HG02678 (cell line): ENCODE data around the gene CYB5R4.
"Not testable (repeated sequence)": the region's sequence is repeated elsewhere in the genome, so short reads cannot be mapped to it uniquely, and the experiment has no call there.

Experiments
- ATAC-seq: cut with Tn5 transposase; IDR thresholded peaks from one replicate; pipeline ENCODE4 v1.9.1; 2021; ENCODE audit warnings: mild to moderate bottlenecking, moderate library complexity; ENCODE audit not compliant: unreplicated experiment

CYB5R4 gene

DNA sequence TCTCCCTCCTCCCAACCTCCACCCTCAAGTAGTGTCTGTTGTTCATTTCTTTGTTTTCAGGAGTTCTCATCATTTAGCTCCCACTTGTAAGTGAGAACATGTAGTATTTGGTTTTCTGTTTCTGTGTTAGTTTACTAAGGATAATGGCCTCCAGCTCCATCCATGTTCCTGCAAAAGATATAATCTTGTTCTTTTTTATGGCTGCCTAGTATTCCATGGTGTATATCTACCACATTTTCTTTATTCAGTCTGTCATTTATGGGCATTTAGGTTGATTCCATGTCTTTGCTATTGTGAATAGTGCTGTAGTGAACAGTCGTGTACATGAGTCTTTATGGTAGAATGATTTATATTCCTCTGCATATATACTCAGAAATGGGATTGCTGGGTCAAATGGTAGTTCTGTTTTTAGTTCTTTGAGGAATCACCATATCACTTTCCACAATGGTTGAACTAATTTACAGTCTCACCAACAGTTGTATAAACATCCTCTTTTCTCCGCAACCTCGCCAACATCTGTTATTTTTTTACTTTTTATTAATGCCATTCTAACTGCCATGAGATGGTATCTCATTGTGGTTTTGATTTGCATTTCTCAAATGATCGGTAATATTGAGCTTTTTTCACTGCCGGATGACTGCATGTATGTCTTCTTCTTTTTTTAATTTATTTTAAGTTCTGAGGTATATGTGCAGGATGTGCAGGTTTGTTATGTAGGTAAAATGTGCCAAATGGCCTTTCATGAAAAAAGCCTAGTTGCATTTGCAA is 48.3 kb downstream of the CYB5R4 start:
- not testable (repeated sequence) for ATAC-seq

DNA sequence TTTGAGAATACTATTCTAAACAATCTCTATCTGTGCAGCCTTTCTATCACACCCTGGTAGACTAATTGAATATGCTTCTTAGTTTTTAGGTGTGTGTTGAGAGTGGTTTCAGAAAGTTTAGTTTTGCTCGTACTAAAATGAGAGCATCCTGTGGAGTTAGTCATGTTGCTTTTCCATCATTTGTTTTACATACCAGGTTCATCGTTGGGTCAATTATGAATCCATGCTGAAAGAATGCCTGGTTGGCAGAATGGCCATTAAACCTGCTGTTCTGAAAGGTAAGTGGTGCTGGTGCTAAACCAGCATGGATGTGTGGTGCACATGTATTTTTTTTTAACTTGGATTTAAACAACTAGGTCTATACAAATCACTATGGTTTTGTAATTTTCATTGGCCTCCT is 49.3 kb downstream of the CYB5R4 start:
- no peak for ATAC-seq

DNA sequence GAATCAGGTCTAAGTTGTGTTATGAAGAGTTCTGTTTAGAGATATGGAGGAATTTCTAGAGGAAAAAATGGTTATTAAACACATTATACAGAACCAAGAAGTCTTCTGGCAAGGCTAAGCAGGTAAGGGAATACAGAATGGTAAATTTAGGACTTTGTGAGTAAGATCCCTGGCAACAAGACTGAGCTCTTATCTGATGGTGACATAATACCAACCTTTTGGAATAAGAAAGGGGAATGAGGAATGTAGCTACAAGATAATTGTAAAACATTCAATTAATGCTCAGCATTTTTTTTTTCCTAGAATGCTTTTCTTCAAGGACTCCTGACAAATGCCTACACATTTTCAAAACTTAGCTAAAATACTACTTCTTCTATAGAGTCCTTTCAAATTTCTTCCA is 51.8 kb downstream of the CYB5R4 start:
- no peak for ATAC-seq

DNA sequence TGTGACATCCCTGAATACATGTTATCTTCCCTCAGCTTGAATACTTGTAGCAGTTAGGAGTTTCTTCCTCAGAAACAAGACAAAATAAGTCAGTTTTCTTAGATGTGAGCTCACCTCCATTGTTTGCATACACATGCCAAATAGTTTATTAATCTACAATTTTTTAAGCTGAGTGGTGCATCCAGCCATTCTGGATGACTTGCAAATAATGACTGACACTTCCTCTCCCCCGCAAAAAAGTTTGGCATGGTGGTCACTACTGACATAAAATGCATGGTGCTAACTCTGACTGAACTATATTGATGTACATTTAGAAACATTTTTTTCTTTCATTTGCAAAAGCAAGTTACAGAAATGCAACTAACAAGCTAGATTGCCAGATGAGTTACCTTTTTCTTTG is 55.5 kb downstream of the CYB5R4 start:
- no peak for ATAC-seq

DNA sequence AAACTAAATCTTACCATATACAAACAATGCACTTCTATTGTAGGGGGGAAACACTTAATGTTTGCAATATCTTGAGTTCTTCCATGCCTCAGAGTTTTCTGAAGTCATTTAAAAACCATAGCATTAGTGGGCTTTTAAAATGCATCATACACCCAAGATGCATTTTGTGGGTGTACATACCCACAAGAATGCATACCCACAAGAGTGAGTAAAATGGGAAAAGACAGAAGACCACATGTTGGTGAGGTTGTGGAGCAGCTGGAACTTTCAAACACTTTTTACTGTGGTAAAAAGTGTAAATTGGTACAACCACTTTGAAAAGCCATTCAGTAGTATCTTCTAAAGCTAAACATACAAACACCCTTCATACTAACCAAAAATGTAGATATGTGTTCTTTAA is 57.5 kb downstream of the CYB5R4 start:
- no peak for ATAC-seq

DNA sequence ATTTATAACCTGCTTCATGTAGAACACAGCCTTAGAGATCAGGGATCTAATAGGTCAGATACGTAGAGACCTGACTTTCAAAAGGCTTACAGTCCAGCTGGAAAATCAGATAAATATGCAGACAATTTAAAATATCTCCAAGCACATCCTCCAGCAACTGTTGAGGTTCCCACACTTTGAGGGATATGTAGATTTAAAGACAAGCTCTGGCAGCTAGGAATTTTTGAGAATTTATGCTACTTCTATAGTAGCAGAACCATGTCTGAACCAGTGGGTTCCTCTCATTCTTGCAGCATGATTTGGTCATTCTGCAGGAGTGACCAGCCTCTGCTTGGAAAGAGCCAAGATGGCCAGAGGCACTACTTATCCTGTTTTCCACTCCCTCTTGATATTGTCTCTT is 60.5 kb downstream of the CYB5R4 start:
- no peak for ATAC-seq

DNA sequence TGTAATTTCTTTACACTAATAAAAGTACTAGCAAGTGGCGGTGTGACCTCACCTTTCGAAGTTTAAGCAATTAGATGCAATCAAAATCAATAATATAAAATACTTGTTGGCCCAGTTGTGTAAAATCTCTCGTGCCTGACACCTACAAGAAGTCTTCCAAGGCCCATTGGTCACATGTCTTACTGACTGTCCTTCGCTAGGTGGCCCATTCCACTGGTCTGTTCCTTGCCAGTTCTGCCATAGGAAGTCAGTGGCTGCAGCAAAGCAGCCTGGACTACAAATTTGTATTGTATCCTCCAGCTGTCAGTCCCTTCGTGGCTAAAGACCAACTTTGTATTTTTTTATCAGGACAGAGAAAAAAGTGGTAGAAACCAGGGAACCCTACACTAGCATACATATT is 61.8 kb downstream of the CYB5R4 start:
- no peak for ATAC-seq

DNA sequence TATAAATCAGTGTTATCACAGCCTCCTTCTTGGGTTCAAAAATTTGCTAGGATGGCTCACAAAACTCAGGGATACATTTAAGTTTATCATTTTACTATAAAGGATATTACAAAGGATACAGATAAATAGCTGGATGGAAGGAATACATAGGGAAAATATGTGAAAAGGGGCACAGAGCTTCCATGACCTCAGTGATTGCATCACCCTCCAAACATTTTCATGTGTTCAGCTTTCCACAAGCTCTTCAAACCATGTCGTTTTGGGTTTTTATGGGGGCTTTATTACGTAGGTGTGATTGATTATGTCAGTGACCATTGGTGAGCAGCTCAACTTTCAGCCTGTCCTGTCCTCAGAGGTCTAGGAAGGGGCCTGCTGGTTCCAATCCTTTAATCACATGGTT is 68.0 kb downstream of the CYB5R4 start:
- ATAC-seq = no peak

DNA sequence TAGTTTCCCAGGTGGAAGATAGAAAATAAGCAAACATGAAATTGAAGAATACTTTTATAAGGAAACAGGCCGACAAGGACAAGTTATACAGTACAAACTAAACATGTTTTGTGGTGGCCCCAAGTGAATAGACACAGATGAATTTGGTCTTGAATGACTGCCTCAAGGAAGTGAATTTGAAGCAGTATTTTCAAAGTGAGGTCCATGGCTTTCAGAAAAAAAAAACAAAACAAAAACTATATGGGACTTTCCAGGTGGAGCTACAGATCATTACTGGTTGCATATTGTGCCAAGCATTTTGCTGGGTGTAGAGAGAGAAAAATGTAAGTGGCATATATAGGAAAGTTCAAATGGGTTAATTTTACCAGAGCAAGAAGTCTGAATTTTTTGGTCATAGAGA is 68.8 kb downstream of the CYB5R4 start:
- ATAC-seq = no peak

DNA sequence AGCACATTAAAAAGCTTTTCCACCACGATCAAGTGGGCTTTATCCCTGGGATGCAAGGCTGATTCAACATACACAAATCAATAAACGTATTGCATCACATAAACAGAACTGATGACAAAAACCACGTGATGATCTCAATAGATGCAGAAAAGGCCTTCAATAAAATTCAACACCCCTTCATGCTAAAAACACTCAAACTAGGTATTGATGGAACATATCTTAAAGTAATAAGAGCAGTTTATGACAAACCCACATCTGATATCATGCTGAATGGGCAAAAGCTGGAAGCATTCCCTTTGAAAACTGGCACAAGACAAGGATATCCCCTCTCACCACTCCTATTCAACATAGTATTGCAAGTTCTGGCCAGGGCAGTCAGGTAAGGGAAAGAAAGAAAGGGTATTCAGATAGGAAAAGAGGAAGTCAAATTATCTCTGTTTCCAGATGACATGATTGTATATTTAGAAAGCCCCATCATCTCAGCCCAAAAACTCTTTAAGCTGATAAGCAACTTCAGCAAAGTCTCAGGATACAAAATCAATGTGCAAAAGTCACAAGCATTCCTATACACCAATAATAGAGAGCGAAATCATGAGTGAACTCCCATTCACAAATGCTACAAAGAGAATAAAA is 86.8 kb downstream of the CYB5R4 start:
- not testable (repeated sequence) for ATAC-seq

DNA sequence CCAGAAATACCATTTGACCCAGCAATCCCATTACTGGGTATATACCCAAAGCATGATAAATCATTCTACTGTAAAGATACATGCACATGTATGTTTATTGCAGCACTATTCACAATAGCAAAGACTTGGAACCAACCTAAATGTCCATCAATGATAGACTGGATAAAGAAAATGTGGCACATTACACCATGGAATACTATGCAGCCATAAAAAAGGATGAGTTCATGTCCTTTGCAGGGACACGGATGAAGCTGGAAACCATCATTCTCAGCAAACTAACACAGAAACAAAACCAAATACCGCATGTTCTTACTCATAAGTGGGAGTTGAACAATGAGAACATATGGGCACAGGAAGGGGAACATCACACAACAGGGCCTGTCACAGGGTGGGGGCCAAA is 88.5 kb downstream of the CYB5R4 start:
- not testable (repeated sequence) for ATAC-seq

DNA sequence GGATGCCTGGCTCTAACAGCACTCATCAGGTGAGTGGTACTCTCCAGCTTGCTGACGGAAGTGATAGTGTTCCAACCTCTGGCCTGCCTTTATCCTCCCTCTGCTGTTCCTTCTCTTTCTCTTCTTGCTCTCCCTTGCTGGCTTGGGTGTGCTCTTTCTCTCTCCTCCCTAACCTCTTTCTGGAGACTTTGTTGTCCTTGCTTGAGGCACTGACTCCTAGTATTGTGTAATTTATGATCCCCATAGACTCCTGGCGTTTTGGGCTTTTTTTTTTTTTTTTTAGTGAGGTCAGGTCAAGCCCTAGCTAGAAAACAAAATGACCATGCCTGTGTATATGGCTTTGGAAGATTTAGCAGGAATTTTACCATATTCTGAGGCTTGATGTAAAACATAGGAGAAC is 89.4 kb downstream of the CYB5R4 start:
- ATAC-seq = no peak

DNA sequence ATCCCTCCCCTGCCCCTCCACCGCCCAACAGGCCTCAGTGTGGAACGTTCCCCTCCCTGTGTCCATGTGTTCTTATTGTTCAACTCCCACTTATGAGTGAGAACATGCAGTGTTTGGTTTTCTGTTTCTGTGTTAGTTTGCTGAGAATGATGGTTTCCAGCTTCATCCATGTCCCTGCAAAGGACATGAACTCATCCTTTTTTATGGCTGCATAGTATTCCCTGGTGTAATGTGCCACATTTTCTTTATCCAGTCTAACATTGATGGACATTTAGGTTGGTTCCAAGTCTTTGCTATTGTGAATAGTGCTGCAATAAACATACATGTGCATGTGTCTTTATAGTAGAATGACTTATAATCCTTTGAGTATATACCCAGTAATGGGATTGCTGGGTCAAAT is 91.9 kb downstream of the CYB5R4 start:
- ATAC-seq = not testable (repeated sequence)

DNA sequence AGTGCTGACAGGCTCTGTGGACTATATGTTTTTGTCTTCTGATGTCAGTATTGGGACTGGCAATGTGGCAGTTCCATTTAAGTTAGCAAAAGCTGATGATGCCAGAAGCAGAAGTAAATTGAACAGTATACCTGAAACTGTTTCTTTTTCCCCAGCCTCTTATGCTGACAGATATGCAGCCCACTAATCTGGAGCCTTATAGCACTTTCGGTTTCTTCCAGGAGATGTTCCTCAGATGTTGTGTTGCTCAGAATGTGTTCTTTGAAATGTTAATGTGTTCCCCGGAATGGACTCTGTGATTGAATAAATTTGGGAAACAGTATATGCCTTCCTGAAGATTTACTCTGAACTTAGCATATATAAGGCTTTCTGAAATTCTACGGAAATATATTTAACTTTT is 93.3 kb downstream of the CYB5R4 start:
- no peak for ATAC-seq

DNA sequence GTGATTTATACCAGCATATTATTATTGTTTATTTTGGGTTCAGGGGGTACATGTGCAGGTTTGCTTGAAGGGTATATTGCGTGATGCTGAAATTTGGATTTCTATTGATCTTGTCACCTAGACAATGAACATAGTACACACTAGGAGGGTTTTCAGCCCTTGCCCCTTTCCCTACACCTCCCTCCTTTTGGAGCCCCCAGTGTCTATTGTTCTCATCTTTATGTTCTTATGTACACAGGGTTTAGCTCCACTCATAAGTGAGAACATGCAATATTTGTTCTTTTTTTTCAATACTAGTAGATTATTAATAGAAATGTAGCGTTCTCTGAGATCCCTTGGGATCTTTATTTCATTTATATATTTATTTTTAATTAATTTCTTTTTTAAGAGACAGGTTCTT is 94.9 kb downstream of the CYB5R4 start:
- ATAC-seq = no peak

DNA sequence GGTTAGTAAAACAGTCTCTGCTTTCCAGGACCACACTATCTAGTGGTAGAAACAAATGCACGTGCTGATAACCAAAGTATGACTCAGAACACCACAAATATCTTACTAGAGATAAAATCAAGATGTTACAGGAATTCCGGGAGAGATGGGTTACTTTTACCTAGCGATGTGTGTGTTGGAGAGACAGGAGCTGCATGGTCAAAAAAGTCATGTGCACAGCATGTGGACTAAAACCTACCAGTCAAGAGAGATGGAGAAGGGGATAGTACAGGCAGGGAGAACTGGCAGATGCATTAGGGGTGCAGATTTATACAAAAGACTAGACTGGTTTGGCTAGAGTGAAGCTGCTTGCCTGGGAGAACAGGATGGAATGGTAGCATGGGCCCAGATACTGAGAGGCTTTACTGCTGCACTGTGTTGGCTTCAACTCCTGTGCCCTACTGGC is 98.8 kb downstream of the CYB5R4 start:
- no peak for ATAC-seq

DNA sequence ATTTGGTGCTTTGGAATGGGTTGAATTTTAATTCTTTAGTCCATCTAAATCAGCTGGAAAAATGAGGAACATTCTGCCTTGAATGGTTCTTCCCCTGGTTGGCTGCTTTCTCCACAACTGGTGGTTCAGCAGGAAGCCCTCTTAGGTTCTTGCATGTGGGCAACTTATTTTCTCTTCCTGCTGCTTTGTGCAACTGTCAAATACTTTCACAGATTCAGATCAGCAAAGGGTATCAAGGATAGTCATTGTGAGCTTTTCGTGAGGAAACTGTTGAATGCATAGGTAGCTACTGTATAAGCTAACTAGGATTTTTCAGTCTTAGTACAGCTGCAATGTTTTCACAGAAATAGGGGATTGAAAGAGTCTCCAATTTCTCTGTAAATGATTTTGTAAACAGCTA is 101.2 kb downstream of the CYB5R4 start:
- ATAC-seq = no peak

DNA sequence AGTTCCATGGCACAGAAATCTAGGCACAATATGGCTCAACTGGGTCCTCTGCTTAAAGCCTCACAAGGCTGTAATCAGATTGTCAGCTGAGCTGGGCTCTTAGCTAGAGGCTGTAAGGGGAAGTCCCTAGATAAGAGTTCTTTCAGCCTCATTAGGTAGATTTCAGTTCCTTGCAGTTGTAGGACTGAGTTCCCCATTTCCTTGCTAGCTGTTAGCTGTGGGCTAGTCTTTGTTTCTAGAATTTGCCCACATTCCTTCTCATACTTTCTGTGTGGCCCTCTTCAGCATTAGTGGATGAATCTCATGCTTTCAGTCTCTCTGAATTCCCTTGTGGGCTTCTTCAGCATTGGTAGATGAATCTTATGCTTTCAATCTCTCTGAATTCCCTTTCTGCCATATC is 103.1 kb downstream of the CYB5R4 start:
- ATAC-seq = peak; percentile 79

DNA sequence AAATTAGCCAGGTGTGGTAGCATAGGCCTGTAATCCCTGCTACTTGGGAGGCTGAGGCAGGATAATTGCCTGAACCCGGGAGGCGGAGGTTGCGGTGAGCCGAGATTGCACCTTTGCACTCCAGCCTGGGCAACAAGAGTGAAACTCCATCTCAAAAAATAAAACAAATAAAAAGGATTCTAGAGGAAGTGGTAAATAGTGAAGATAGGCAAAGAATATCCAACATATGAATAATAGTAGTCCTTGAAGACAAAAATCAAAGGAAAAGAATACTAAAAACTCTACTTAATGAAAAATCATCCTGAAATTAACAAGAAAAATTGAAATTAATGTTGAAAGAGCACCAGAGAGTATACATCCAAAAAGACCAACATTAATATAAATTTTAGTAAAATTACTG is 107.0 kb downstream of the CYB5R4 start:
- no peak for ATAC-seq

DNA sequence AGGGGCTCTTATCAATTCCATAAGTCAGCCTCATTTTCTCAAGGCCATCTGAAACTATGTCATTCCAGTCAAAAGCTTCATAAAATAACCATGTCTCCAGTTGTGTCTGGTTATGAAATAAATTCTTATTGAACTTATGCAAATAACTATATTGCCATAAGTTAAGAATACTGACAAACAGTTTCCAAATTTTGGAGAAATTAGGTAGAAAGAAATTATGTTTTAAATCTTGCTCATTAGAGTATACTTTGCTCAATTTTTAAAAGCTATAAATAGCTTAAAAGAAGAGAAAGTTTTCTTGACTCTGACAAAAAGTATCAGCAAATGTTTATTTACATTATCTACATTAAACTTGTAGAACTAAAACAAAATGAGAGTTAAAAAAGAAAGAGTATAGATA is 111.1 kb downstream of the CYB5R4 start:
- ATAC-seq = no peak

DNA sequence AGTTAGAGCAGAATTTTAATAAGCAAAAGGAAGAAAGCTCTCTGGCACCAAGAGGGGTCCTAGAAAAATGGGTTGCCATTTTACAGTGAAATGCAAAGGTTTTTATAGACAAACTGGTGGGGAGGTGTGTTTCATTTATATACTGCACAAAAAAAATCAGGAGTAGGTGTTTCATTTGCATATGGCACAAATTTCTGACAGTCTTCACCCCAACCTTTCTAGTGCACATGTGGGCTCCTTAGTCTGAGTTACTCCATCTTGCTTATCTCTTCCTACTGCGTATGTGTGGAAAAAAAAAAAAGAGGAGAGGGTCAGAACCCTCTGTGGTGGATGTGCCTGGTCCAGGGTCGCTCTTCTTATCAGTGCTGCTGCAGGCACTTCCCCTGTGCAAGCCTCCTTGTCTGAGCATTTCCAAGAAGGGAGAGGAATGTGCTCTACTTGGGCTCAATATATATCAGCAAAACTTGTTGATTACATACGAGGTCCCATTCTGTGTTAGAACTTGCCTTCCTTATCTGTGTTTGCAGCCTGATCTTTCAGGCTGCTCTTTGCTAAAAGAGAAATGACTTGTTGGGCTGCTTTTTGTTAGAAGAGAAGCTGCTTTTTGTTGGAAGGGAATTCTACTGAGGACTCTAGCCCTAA is 115.0 kb downstream of the CYB5R4 start:
- no peak for ATAC-seq

DNA sequence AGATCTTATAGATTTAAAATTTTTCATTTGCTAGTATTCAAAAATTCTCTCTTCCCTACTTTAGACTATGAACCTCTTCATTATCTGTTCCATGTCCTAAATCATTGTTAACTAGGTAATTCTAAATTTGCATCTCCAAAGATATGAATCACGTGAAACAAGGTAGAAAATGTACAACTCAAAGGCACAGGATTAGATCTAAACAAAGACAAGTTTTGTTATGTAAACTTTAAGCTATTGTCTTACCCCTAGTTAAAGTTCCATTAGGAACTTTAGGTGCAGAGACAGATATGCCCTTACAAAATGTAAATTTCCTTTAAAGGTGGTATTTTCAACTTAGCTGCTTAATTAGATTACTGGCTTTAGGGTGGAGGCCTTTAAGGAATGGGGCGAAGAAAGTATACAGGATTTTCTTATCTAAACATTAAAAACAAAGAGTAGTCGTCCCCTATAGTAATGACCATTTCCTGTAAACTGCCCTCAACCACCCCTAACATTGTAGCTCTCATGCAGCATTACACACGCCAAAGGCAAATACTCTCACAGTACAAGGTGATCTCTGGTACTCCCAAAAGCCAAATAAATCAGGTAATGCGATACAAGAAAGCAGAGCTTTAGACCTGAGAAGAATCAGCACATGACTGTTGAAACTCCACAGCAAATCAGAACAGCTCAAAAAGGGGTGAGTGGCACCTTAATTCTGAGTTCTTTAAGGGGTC is 116.7 kb downstream of the CYB5R4 start:
- ATAC-seq = no peak
